ENCODE results near the gene AMIGO2. TPM values are rescaled to one million over a fixed set of nuclear protein-coding genes. Genes with fewer than 3 reads are reported as not detected.

Gene AMIGO2
- total and polyA plus RNA-seq, 9 donors = 13.1 to 65.5 (median 29.2) TPM

GRCh38 chr12:47088021-47088944 is 8.5 kb upstream of the AMIGO2 start:
- H3K27me3 ChIP-seq = no peaks in the 10 kb centered on the region
- no peaks in the 10 kb centered on the region for H3K36me3 ChIP-seq
- no peaks in the 10 kb centered on the region for H3K9me3 ChIP-seq
- no peak overlapping the region for H3K27ac ChIP-seq
- 18 to 21% (median 21%) methylated on average over 7 of the region's 7 CpGs for WGBS, 3 donors
- TF ChIP-seq EP300 (IDR thresholded peaks at IDR 0.05) = no peak
- TF ChIP-seq CTCF (IDR thresholded peaks at IDR 0.05) = no peak
- no peak for TF ChIP-seq POLR2A (IDR thresholded peaks at IDR 0.05)
- peaks cover 4% of the 10 kb centered on the region for H3K4me1 ChIP-seq (ENCODE audit: insufficient read depth)
- H3K4me3 ChIP-seq = no peak overlapping the region
- no peak for DNase-seq
- intact Hi-C loops (cut with DNase I) = loop anchor here in 3 of 4 donors (10.0 kb wide), 2 partner anchors 137 to 727 kb away; partner anchors contain the start of gene HDAC7 (in 1 of the 3)

- DNase-seq = no peak
- no peaks in the 10 kb centered on the region for H3K9me3 ChIP-seq
- TF ChIP-seq CTCF (IDR thresholded peaks at IDR 0.05) = no peak
- no peak for TF ChIP-seq POLR2A (IDR thresholded peaks at IDR 0.05)
- TF ChIP-seq EP300 (IDR thresholded peaks at IDR 0.05) = no peak
- H3K27me3 ChIP-seq = no peaks in the 10 kb centered on the region
- WGBS, 3 donors = 35 to 48% (median 44%) methylated on average over 2 of the region's 2 CpGs
- intact Hi-C loops (cut with DNase I) = loop anchor here in 3 of 4 donors (10.0 kb wide), 2 partner anchors 138 to 728 kb away; partner anchors contain the start of gene HDAC7 (in 1 of the 3)
- H3K36me3 ChIP-seq = no peaks in the 10 kb centered on the region
- H3K4me3 ChIP-seq = no peak overlapping the region
- H3K27ac ChIP-seq = no peak overlapping the region
- peaks cover 4% of the 10 kb centered on the region for H3K4me1 ChIP-seq (ENCODE audit: insufficient read depth)
Measured at GRCh38 chr12:47087088-47087688, 7.4 kb upstream of the AMIGO2 start.

- Histone ChIP-seq H3K9me3 (no peaks in the 10 kb centered on the region), H3K27me3 (no peaks in the 10 kb centered on the region), H3K4me1 (ENCODE audit: insufficient read depth) (peaks cover 4% of the 10 kb centered on the region), H3K27ac (no peak overlapping the region), H3K4me3 (no peak overlapping the region), H3K36me3 (no peaks in the 10 kb centered on the region)
- TF ChIP-seq POLR2A (IDR thresholded peaks at IDR 0.05) (no peak), CTCF (IDR thresholded peaks at IDR 0.05) (no peak), EP300 (IDR thresholded peaks at IDR 0.05) (no peak)
- DNase-seq = no peak
- 62 to 72% (median 68%) methylated on average over 6 of the region's 6 CpGs for WGBS, 3 donors
- intact Hi-C loops (cut with DNase I) = loop anchor here in 3 of 4 donors (10.0 kb wide), 2 partner anchors 139 to 729 kb away; partner anchors contain the start of gene HDAC7 (in 1 of the 3)
Measured at GRCh38 chr12:47085815-47086252, 6.1 kb upstream of the AMIGO2 start.

- H3K27me3 ChIP-seq = no peaks in the 10 kb centered on the region
- no peaks in the 10 kb centered on the region for H3K36me3 ChIP-seq
- no peak overlapping the region for H3K27ac ChIP-seq
- 81 to 94% (median 88%) methylated on average over 1 of the region's 1 CpG for WGBS, 3 donors
- peaks cover 4% of the 10 kb centered on the region for H3K4me1 ChIP-seq (ENCODE audit: insufficient read depth)
- H3K9me3 ChIP-seq = no peaks in the 10 kb centered on the region
- no peak for TF ChIP-seq EP300 (IDR thresholded peaks at IDR 0.05)
- no peak for TF ChIP-seq CTCF (IDR thresholded peaks at IDR 0.05)
- TF ChIP-seq POLR2A (IDR thresholded peaks at IDR 0.05) = no peak
- DNase-seq = no peak
- no peak overlapping the region for H3K4me3 ChIP-seq
- intact Hi-C loops (cut with DNase I) = loop anchor here in 3 of 4 donors (10.0 kb wide), 2 partner anchors 141 to 731 kb away; partner anchors contain the start of gene HDAC7 (in 1 of the 3)
Measured at GRCh38 chr12:47084172-47084571, 4.4 kb upstream of the AMIGO2 start.

Measured in ovary (tissue), 9 donors.